H1 (cell line): Measurements from ENCODE around the gene GRIK4. TPM values are rescaled to one million over a fixed set of nuclear protein-coding genes. Genes with fewer than 3 reads are reported as not detected.

Source experiments
- CTCF ChIA-PET: fragments of 300-600 bp; sonication (Branson Sonifier 250); formaldehyde crosslinking; loops from one replicate; lab custom pipeline; 2021; ENCODE audit not compliant: partially characterized antibody; lab: Charles Lee
- POLR2A ChIA-PET: fragments of 300-600 bp; sonication (Branson Sonifier 250); formaldehyde crosslinking; loops from one replicate; lab custom pipeline; 2021; ENCODE audit warnings: inconsistent platforms; ENCODE audit not compliant: partially characterized antibody; lab: Charles Lee
- DNase-seq, 2 experiments: peaks; one replicate each; pipeline versions ENCODE4 v3.0.0 to v3.0.0-alpha.2; 2010 to 2022; ENCODE audit warnings: low spot score in 2 of 2, low read depth in 1 of 2, mixed read lengths in 1 of 2
- FAIRE-seq: peaks from 2 replicates; lab custom pipeline; 2011; peaks lifted over from hg19 to GRCh38; lab: Jason Lieb, UNC
- H2AFZ ChIP-seq: 2 replicates; pipeline ENCODE4 v1.8.1; 2012; ENCODE audit warnings: low read length, inconsistent platforms
- H2AK5ac ChIP-seq: 2 replicates; pipeline ENCODE4 v1.6.1; 2013; ENCODE audit warnings: low read depth, low read length
- H2BK120ac ChIP-seq: replicated peaks from 2 replicates; pipeline ENCODE3; 2013; ENCODE audit warnings: low read depth, low read length, inconsistent platforms
- H2BK12ac ChIP-seq: 2 replicates; pipeline ENCODE4 v1.6.1; 2013; ENCODE audit warnings: low read depth, low read length
- H2BK15ac ChIP-seq: 2 replicates; pipeline ENCODE4 v1.6.1; 2013; ENCODE audit warnings: low read length
- H2BK20ac ChIP-seq: 2 replicates; pipeline ENCODE4 v1.6.1; 2013; ENCODE audit warnings: low read length
- H2BK5ac ChIP-seq: 2 replicates; pipeline ENCODE4 v1.6.1; 2013; ENCODE audit warnings: low read depth, low read length
- H3K14ac ChIP-seq: 2 replicates; pipeline ENCODE4 v1.6.1; 2013; ENCODE audit warnings: inconsistent platforms; ENCODE audit not compliant: insufficient read length
- H3K18ac ChIP-seq: 2 replicates; pipeline ENCODE4 v1.6.1; 2013; ENCODE audit warnings: low read length; ENCODE audit errors: extremely low read depth
- H3K23ac ChIP-seq: 2 replicates; pipeline ENCODE4 v1.6.1; 2013; ENCODE audit warnings: inconsistent platforms; ENCODE audit not compliant: insufficient read length
- H3K23me2 ChIP-seq: 2 replicates; pipeline ENCODE4 v1.6.1; 2013; ENCODE audit warnings: low read depth, low read length
- H3K27ac ChIP-seq: 2 replicates; pipeline ENCODE4 v1.6.1; 2011; ENCODE audit warnings: low read depth, low read length, inconsistent platforms
- H3K27me3 ChIP-seq, 4 experiments: replicated peaks in 1 of 4; 1 replicate in 1 of 4; 2 replicates in 3 of 4; pipeline versions ENCODE4 v1.6.1 to v1.8.1; 2011 to 2013; ENCODE audit warnings: low read length in 3 of 4, mild to moderate bottlenecking in 3 of 4, inconsistent platforms in 2 of 4, mixed read lengths in 2 of 4, moderate library complexity in 1 of 4; ENCODE audit not compliant: control insufficient read depth in 3 of 4, insufficient read depth in 3 of 4; ENCODE audit errors: extremely low read depth in 1 of 4
- H3K36me3 ChIP-seq, 4 experiments: 2 replicates each; pipeline versions ENCODE4 v1.6.1 to v1.8.1; 2011 to 2013; ENCODE audit warnings: mild to moderate bottlenecking in 4 of 4, low read length in 3 of 4, moderate library complexity in 2 of 4, control low read depth in 1 of 4, inconsistent platforms in 1 of 4; ENCODE audit not compliant: insufficient read depth in 4 of 4, control insufficient read depth in 2 of 4
- H3K4ac ChIP-seq: replicated peaks from 2 replicates; pipeline ENCODE3; 2013; ENCODE audit warnings: low read length, low read depth, mixed read lengths, inconsistent platforms; ENCODE audit not compliant: insufficient read length
- H3K4me1 ChIP-seq, 4 experiments: replicated peaks in 1 of 4; 1 replicate in 1 of 4; 2 replicates in 3 of 4; pipeline versions ENCODE4 v1.6.1 to v1.8.1; 2011 to 2013; ENCODE audit warnings: low read length in 3 of 4, inconsistent platforms in 2 of 4, mixed read lengths in 1 of 4; ENCODE audit not compliant: insufficient read depth in 4 of 4, control insufficient read depth in 3 of 4
- H3K4me2 ChIP-seq, 2 experiments: 2 replicates each; pipeline versions ENCODE4 v1.6.1 to v1.8.1; 2011 to 2013; ENCODE audit warnings: low read depth in 2 of 2, low read length in 2 of 2, control low read depth in 1 of 2, inconsistent platforms in 1 of 2, mild to moderate bottlenecking in 1 of 2; ENCODE audit not compliant: insufficient read depth in 1 of 2
- H3K4me3 ChIP-seq, 4 experiments: fragments of 200-600, 300-600 bp in 1 of 4; sonication (generic), shearing (Covaris generic), sonication (Bioruptor Twin) in 1 of 4; 2 replicates each; pipeline versions ENCODE4 v1.5.1 to v1.8.1; 2011 to 2016; ENCODE audit warnings: low read length in 4 of 4, low read depth in 3 of 4, control low read depth in 2 of 4, inconsistent platforms in 2 of 4, mild to moderate bottlenecking in 2 of 4, mixed read lengths in 1 of 4, moderate library complexity in 1 of 4; ENCODE audit not compliant: insufficient read depth in 2 of 4; ENCODE audit errors: extremely low read depth in 1 of 4
- H3K56ac ChIP-seq: replicated peaks from 2 replicates; pipeline ENCODE3; 2013; ENCODE audit warnings: low read depth, mild to moderate bottlenecking, mixed read lengths, low read length, inconsistent platforms; ENCODE audit not compliant: insufficient read length
- H3K79me1 ChIP-seq: 2 replicates; pipeline ENCODE4 v1.6.1; 2013; ENCODE audit warnings: low read depth, low read length, control low read depth
- H3K79me2 ChIP-seq, 2 experiments: 2 replicates each; pipeline versions ENCODE4 v1.6.1 to v1.8.1; 2012 to 2013; ENCODE audit warnings: low read length in 2 of 2, mild to moderate bottlenecking in 2 of 2, inconsistent platforms in 1 of 2; ENCODE audit not compliant: insufficient read depth in 2 of 2, control insufficient read depth in 1 of 2
- H3K9ac ChIP-seq, 4 experiments: replicated peaks in 1 of 4; 1 replicate in 1 of 4; 2 replicates in 3 of 4; pipeline versions ENCODE4 v1.6.1 to v1.8.1; 2011 to 2013; ENCODE audit warnings: low read depth in 3 of 4, low read length in 3 of 4, control low read depth in 2 of 4, mild to moderate bottlenecking in 2 of 4, moderate library complexity in 2 of 4, inconsistent platforms in 1 of 4; ENCODE audit errors: extremely low read depth in 1 of 4
- H3K9me3 ChIP-seq, 2 experiments: 2 replicates each; pipeline versions ENCODE4 v1.6.1 to v1.8.1; 2012 to 2013; ENCODE audit warnings: mild to moderate bottlenecking in 2 of 2, moderate library complexity in 2 of 2, control low read depth in 1 of 2, inconsistent platforms in 1 of 2, low read depth in 1 of 2, low read length in 1 of 2, mixed read lengths in 1 of 2; ENCODE audit not compliant: insufficient read depth in 2 of 2
- H4K20me1 ChIP-seq, 2 experiments: replicated peaks in 1 of 2; 2 replicates each; pipeline versions ENCODE3 to v1.8.1; 2011 to 2013; ENCODE audit warnings: inconsistent platforms in 2 of 2, low read length in 2 of 2, mild to moderate bottlenecking in 1 of 2; ENCODE audit not compliant: insufficient read depth in 2 of 2, control insufficient read depth in 1 of 2
- H4K5ac ChIP-seq: 2 replicates; pipeline ENCODE4 v1.6.1; 2013; ENCODE audit warnings: low read length, low read depth, mixed read lengths, inconsistent platforms; ENCODE audit not compliant: insufficient read length
- H4K8ac ChIP-seq: 2 replicates; pipeline ENCODE4 v1.8.0; 2013; ENCODE audit warnings: mild to moderate bottlenecking, moderate library complexity, low read length, inconsistent platforms; ENCODE audit not compliant: insufficient read depth; ENCODE audit errors: extremely low read depth
- H4K91ac ChIP-seq: replicated peaks from 2 replicates; pipeline ENCODE3; 2013; ENCODE audit warnings: low read length, mixed read lengths, inconsistent platforms; ENCODE audit not compliant: insufficient read length
- ASH2L ChIP-seq: fragments of 200-600, 300-600 bp; sonication (generic); IDR thresholded peaks from one replicate; pipeline ENCODE4 v1.7.1; 2017; ENCODE audit warnings: low read length
- BCL11A ChIP-seq, 2 experiments: IDR thresholded peaks; one replicate each; pipeline ENCODE4 v1.6.1; 2011; ENCODE audit warnings: low read depth in 2 of 2, low read length in 2 of 2, mild to moderate bottlenecking in 2 of 2
- E2F6 ChIP-seq: IDR thresholded peaks from 2 replicates; pipeline ENCODE4 v1.6.1; 2012; ENCODE audit warnings: inconsistent platforms
- EGR1 ChIP-seq: IDR thresholded peaks from 2 replicates; pipeline ENCODE4 v1.6.1; 2011; ENCODE audit warnings: low read depth, low read length, borderline replicate concordance
- HDAC2 ChIP-seq, 2 experiments: fragments of 300-600 bp in 1 of 2; sonication (generic) in 1 of 2; IDR thresholded peaks; 2 replicates each; pipeline ENCODE4 v1.6.1; 2011 to 2012; ENCODE audit warnings: low read depth in 2 of 2, low read length in 2 of 2, mild to moderate bottlenecking in 2 of 2, moderate library complexity in 2 of 2, borderline replicate concordance in 1 of 2, inconsistent platforms in 1 of 2
- NANOG ChIP-seq: IDR thresholded peaks from 2 replicates; pipeline ENCODE4 v1.6.1; 2011; ENCODE audit warnings: low read length, low read depth, mild to moderate bottlenecking, inconsistent platforms; ENCODE audit not compliant: insufficient read depth, poor library complexity, severe bottlenecking
- PHF8 ChIP-seq: fragments of 200-600 bp; sonication (generic); conservative IDR thresholded peaks from 2 replicates; pipeline ENCODE4 v1.7.1; 2012; ENCODE audit warnings: low read depth, mild to moderate bottlenecking, inconsistent platforms, low read length, moderate library complexity
- TEAD4 ChIP-seq: IDR thresholded peaks from 2 replicates; pipeline ENCODE4 v1.6.1; 2012; ENCODE audit warnings: low read depth, low read length, inconsistent platforms, mixed read lengths
- WGBS, 2 experiments: shearing (Covaris generic) in 1 of 2; methylation state at CpG; one replicate each; pipeline versions ENCODE4 v1.1.6 to v1.1.7; 2013 to 2015; ENCODE audit warnings: low lambda C conversion rate in 2 of 2, mixed read lengths in 2 of 2, inconsistent platforms in 1 of 2, low coverage in 1 of 2, missing lambda C conversion rate in 1 of 2; ENCODE audit not compliant: insufficient replicate concordance in 2 of 2, insufficient coverage in 1 of 2, insufficient read length in 1 of 2; ENCODE audit errors: extremely low coverage in 1 of 2, missing lambda C conversion rate in 1 of 2; 5-methylcytosine and 5-hydroxymethylcytosine counted together
- polyA plus RNA-seq, 7 experiments: library from polyadenylated mRNA; depleted of rRNA in 3 of 7; stranded (reverse) in 5 of 7; unstranded in 2 of 7; fragments of >200 nt in 5 of 7; fragments of 200-250 nt in 2 of 7; gene quantifications; 1 replicate in 5 of 7; 2 replicates in 1 of 7; 4 replicates in 1 of 7; pipeline versions ENCODE4 v1.2.1 to v1.2.3, GENCODE V29; 2011 to 2013; ENCODE audit warnings: missing spikeins in 2 of 7, mixed read lengths in 2 of 7
- total RNA-seq: library from RNA; stranded (reverse); fragmentation: NEBNext Ultra II Directional; extraction: Animal tissue kit (Norgen Biotek cat#: 25700); gene quantifications from 2 replicates; pipeline ENCODE4 v1.2.1, GENCODE V29; 2021

GRIK4 gene
- total and polyA plus RNA-seq, 2 of the 8 experiments (the other 6 are each of a cell fraction or from before 2014, with no cell fraction given): 1.2 to 2.9 TPM

- Histone ChIP-seq H3K4me1 (peaks cover 8 to 22% (median 13%) of the 10 kb centered on the region in 4 experiments), H3K9ac (peak overlapping the region in 1 of 4 experiments; percentile 25; a peak in 3 of 7 replicates), H2BK12ac (0 out of 2 replicates have a peak overlapping the region, but pooled peaks have one; percentile 69), H2AK5ac (no peak overlapping the region), H3K56ac (peak overlapping the region; percentile 38), H2BK15ac (peak overlapping the region; percentile 50), H3K4ac (peak overlapping the region; percentile 58), H3K14ac (no peak overlapping the region), H2BK5ac (peak overlapping the region; percentile 45; the same call in 1 of the 2 replicates), H3K79me1 (no peaks in the 10 kb centered on the region), H2BK20ac (peak overlapping the region; percentile 28), H3K18ac (peak overlapping the region; percentile 84), H3K27ac (no peak overlapping the region), H3K79me2 (no peaks in the 10 kb centered on the region), H3K23ac (no peak overlapping the region), H4K91ac (peak overlapping the region; percentile 38), H3K4me3 (peak overlapping the region; percentile 48 to 66 (median 58)), H3K27me3 (peaks cover 0 to 38% (median 27%) of the 10 kb centered on the region in 4 experiments; a peak in 6 of 7 replicates), H3K9me3 (no peaks in the 10 kb centered on the region), H3K4me2 (peak overlapping the region; percentile 78 to 93), H3K36me3 (no peaks in the 10 kb centered on the region), H2AFZ (peak overlapping the region; percentile 5; the same call in 1 of the 2 replicates), H4K5ac (no peak overlapping the region), H4K20me1 (no peaks in the 10 kb centered on the region), H4K8ac (peak overlapping the region; percentile 42), H2BK120ac (no peak overlapping the region), H3K23me2 (peaks cover 14% of the 10 kb centered on the region; the same call in 1 of the 2 replicates)
- POLR2A ChIA-PET: interaction anchor here (0.8 to 2.5 kb wide), 10 partner anchors 9 to 132 kb away, joined by 3 to 13 read pairs (median 4); no protein-coding TSS in a partner anchor
- WGBS, 2 experiments: 6% methylated on average over 32 of the region's 53 CpGs; no CpG with 5 or more reads in 1 of the 2 experiments
- no peak for FAIRE-seq
- DNase-seq: peak in 1 of 2 experiments; percentile 75
- CTCF ChIA-PET: interaction anchor here (0.9 to 3.6 kb wide), 12 partner anchors 13 to 370 kb away, joined by 3 to 14 read pairs (median 4); partner anchors contain the start of gene GRIK4
- TF ChIP-seq PHF8: 0 out of 2 replicates have a peak, but pooled peaks have one; percentile 4
- no peak for TF ChIP-seq NANOG
- TF ChIP-seq HDAC2 (IDR thresholded peaks at IDR 0.05; ENCODE audit: borderline replicate concordance in 1 of 2, low read depth in 2 of 2, low read length in 2 of 2): peak in 1 of 2 experiments; percentile 48; a peak in 1 of 4 replicates
- no peak for TF ChIP-seq BCL11A (IDR thresholded peaks at IDR 0.05; ENCODE audit: low read depth in 2 of 2, low read length in 2 of 2)
- peak; percentile 80 for TF ChIP-seq ASH2L
- TF ChIP-seq TEAD4: peak; percentile 74; the same call in 1 of the 2 replicates
- TF ChIP-seq E2F6: peak; percentile 87
- TF ChIP-seq EGR1: 0 out of 2 replicates have a peak, but pooled peaks have one; percentile 56
Measured at GRCh38 chr11:120563703-120564572, 52.4 kb downstream of the GRIK4 start.
